NOMO-1 (cell line): ENCODE data around the gene ALPP.
A peak's percentile ranks its signal among the peaks of the same experiment; 100 is the strongest.
"Not testable (repeated sequence)": the region's sequence is repeated elsewhere in the genome, so short reads cannot be mapped to it uniquely, and the experiment has no call there.

ENCODE experiments used
- DNase-seq, 2 experiments: peaks; one replicate each; lab custom pipeline; 2025; ENCODE audit not compliant: unreplicated experiment in 2 of 2; lab: John Stamatoyannopoulos, UW

Gene ALPP

DNA sequence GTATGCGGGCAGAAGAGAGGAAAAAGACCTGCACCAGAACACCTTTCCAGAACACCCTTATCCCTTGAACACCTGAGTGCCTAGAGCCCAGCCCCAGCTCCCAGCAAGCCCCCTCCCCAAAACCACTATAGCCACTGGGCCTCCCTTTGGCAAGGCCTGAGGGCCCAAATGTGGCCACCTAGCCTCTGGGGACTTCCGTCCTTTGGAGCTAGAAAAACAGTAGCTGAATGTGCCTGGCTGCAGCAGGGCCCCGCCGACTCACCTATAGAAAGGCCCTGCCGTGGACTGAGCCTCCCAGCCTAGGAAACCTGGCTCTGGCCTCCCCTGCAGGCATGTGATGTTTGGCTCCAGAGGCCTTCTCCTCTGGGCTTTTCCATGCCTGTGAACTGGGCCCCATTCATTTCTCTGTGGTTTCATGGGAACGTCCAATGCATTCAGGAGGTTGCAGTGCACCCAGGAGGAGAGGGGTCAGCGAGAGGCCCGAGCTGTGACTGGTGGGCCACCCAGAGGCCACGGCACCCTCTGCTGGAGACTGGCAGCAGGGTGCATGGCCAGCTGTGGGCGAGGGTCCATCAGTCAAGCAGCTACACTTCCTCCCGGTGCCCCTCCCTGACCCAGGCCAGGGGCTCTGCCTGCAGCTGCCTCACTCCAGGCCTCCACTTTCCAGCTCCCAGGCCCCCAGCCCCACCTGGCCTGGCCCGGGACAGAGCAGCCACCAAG lies 15.3 kb upstream of the ALPP start:
- DNase-seq, result not testable (repeated sequence)

DNA sequence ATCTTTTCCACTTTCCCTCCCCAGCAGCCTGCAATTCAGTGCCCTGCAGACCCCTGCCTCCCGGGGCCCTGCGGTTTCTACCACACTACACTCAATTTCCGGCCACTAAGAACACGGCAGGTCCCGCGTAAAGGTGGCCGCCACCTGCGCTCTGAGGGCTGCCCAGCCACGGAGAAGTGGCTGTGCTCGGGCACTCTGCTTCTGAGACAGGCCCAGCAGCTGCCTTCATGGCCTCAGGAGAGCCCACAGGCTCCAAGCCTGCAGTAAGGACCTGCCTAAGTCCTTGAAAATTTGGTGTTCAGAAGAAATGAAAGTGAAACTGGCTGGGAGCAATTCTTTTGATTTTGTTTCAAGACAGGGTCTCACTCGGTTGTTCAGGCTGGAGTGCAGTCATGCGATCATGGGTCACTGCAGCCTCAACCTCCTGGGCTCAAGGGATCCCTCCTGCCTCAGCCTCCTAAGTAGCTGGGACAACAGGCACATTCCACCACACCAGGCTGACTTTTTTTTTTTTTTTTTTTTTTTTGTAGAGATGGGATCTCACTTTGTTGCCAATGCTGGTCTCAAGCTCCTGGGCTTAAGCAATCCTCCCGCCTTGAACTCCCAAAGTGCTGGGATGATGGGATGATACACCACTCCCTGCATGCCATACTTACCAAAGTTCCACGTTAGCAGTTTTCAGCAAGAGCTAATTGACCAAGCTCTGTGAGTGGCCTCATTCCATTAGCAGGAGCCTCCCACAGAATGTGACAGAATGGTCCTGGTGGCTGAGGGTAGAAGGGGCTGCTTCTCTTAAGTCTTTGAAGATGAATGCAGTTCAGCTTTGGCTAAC lies 14.6 kb upstream of the ALPP start:
- DNase-seq, result no peak

DNA sequence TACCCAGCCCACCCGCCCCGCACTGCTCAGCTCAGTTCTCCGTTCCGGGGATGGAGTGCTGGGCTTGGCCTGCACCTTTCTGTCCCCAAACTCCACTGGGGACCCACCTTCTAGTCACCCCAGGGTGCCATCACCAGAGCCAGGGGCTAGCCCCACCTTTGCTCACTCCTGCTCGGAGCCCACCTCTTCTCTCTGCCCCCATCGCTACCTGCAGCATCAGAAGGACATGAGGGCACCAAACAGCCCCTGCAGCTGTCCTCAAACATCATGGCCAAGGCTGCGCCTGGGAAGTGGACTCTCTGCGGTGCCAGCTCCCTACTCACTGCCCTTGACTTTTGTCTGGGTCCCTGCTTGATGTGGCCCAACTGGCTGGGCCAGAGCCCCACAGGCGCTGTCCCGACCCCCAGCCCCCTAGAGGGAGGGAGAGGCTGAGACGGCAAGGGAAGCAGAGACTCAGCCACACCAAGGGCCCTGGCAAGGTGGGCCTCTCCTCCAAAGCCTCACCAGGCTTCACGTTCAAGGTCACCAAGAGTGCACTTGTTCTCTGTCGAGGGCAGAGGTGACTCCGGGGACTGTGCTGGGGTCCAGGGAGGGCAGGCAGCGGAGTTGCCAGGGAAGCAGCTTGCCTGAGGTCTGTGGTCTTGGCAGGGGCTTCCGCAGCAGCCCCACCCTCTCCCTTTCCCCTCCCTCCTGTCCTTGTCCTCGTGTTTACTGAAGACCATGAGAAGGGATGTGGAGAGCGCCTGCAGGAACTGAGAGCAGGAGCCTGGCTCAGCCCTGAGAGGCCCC lies 13.6 kb upstream of the ALPP start:
- not testable (repeated sequence) for DNase-seq

DNA sequence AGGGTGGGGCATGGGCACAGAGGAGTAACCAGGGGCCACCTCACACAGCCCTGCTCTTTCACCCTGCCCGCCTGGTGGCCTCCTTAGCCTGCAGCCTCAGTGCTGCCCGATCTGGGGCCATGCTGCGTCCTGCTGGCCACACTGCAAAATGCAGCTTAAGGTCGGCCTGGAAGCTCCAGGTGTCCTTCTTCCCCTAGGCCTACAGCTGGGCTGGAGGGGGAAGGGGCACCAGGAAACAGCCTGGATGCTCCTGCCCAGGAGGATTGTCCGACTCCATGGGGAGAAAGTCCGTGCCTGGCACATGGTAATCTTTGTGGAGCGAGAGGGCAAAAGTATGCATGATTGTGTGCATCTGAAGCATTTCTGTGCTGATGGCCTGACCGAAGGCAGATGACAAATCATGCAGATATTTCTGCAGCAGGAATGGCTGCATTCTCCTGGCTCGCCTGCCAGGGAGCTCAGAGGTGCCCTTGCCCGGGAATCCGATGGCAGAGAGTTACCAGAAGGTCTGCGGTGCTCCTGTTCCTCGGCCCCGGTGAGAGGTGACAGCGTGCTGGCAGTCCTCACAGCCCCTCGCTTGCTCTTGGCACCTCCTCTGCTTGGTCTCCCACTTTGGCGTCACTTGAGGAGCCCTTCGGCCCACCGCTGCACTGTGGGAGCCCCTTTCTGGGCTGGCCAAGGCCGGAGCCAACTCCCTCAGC lies 12.8 kb upstream of the ALPP start:
- DNase-seq, result no peak

DNA sequence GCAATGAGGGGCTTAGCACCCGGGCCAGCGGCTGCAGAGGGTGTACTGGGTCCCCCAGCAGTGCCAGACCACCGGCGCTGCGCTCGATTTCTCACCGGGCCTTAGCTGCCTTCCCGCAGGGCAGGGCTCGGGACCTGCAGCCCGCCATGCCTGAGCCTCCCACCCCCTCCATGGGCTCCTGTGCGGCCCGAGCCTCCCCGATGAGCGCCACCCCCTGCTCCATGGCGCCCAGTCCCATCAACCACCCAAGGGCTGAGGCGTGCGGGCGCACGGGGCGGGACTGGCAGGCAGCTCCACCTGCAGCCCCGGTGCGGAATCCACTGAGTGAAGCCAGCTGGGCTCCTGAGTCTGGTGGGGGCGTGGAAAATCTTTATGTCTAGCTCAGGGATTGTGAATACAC lies 12.1 kb upstream of the ALPP start:
- not testable (repeated sequence) for DNase-seq

DNA sequence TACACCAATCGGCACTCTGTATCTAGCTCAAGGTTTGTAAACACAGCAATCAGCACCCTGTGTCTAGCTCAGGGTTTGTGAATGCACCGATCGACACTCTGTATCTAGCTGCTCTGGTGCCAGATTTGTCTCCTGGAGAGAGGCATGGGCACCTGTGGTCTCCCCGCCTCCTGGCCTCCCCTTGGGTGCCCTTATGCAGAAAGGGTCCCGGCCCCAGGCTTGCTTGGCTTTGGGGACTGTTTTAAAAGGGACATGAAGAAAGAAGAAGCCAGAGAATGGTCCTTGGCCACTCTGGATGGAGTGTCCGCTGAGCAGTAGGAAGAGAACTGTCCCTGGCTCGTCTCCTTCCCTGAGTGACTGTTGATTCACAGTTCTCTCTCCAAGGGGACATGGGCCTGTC lies 11.5 kb upstream of the ALPP start:
- DNase-seq, result no peak

DNA sequence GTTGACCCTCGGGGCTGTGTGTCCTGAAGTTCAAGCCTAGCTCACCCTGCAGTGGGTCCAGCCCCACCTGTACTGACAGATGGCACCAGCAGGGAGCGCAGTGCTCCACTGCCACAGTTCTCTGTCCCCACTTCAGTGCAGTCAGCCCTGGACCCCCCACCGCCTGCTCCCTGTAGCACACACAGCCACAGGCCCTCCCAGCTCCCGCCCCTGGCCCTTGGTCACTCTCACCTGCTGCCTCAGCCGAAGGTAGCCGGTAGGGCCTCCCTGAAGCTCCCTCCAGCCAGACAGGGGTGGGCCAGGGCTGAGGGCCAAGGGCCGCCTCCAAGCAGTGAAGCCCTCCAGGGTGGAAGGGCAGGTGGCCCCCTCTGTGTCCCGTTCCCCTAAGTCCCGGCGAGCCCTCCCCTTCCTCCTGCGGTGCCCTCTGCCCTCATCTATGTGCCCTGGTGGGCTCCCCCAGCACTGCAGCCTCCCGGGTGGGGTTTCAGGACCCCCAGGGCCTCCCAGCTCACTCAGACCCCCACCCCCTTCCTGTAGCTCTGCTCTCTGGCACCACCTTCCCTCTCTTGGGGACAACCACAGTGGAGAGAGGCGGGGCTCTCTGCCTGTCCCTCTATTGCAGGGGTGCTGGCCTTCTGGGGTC lies 10.8 kb upstream of the ALPP start:
- no peak for DNase-seq

DNA sequence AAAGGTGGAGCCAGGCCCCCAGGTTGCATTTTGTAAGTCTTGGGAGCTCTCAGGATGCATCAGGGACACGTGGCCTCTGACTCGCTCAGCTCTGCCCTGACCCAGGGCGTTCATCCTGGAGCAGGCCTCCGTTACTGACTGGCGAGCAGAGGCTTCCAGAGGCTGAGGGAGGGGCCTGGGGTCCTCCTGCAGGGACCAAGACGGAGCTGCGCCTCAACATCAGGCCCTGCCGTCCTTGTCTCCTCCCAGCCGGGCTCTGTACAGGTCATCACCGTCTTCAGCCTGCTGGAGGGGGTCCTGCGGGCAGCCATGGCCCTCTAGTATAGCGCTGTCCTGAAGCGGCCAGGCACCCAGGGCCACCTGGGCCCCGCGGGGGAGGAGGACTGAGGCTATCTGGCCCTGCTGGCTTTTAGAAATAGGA lies 10.2 kb upstream of the ALPP start:
- no peak for DNase-seq

DNA sequence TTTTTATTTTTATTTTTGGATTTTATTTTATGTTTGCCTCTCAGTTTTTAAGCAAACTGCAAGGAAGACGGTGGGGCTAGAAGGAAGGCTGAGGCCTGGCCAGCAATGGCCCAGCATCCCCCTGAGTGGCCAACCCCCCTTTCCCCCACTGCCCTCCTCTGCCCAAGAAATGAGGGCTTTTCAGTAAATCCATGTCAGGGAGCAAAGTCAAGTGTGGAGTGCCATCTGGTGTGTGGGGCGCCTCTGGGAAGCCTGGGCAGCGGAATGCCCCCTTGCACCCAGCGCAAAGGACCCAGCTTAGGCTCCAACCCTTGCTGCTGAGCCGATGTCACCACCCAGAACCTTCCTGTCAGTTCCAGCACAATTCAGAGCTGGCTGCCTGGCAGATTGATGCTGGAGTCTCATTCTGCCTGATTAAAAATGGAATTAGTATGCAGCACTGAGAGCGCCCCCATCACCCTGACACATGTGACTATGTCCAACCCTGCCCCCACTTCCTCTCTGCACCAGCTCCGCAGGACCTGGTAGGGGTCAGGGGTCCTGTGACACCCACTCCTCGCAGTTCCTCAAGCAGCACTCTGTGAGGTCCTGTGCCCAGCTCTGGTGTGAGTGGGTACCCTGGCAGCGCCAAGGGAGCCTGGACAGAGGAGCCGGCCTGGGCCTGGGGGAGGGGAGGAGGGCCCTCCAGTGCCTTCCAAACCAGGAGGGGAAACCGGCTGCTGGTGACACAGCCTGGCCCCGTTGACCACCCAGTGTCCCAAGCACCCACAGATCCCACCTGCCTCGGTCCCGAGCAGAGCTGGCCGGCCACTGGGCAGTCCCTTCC lies 9.2 kb upstream of the ALPP start:
- DNase-seq, result no peak

DNA sequence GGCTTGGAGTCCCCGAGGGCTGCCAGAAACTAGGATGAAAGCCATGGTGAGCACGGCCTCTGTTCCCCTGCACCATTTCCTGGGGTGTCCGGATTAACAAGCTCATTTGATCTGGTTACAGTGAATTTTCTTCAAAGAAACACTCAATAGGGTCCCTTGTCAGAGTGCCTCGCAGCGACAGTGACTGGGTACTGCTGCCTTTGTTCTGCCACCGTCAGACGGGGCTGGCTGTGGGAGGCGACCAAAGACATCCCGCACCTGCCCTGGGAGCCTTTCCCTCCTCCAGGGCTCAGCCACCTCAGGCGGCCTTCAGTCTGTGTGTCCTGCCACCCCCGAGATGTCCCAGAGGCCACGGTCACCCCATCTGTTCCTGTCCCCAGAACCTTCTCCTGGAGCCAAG lies 8.5 kb upstream of the ALPP start:
- not testable (repeated sequence) for DNase-seq

DNA sequence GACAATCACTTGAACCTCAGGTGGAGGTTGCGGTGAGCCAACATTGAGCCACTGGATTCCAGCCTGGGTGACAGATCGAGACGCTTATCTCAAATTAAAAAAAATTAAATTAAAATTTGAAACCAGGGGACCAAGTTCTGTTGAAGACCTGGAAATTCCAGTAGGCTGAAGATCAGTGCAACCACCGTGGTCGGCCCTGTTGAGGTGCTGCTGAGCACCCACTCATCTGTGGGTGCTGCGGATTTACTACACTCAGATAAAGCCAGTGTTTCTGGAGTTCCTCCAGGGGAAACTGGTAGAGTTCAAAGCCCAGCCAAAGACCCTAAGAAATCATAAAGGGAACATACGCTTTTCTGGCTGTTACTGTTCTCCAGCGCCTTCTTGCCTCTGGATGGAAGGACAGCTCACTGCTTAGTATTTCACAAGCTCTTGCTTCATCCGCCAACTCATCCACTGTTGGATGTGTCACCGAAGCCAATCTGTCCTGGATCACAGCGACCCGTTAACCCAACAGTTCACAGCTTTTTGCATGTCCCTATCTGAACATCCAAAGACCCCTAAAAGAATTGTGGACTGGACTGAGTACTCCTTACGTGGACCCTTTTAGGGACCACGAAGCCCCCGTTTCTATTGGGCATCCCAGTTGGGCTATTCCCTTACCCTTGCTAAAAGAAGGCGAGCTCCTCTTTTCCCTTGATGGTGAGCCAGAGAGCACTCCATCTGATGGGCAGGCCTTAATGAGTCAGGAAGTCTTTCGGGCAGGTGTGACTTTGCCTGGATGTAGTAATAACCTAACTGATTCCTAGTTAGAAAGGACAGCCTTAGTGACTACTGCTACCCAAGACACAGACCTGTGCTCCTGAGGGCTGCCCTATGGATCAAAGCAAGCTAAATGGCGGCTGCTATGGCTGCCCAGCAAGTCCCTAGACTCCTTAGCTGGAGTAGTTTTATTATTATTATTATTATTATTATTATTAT lies 6.0 kb upstream of the ALPP start:
- DNase-seq, result peak in 1 of 2 experiments; percentile 50

DNA sequence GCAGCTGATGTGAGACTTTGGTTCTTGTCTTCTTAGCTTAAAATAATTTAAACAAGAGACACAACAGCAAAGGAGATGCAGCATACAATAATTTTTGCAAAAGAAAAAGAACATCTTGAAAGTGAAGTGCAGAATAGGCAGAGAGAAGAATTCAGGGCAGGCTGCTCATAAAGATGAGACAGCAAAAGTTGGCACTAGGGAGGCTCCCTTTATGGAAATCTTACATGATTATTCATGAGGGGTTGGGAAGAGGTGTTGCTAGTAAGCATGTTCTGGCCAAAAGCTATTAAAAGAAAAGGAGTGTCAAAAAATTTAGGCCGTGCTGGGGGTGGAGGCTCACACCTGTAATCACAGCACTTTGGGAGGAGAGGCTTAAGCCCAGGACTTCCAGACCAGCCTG lies 4.2 kb upstream of the ALPP start:
- no peak for DNase-seq

DNA sequence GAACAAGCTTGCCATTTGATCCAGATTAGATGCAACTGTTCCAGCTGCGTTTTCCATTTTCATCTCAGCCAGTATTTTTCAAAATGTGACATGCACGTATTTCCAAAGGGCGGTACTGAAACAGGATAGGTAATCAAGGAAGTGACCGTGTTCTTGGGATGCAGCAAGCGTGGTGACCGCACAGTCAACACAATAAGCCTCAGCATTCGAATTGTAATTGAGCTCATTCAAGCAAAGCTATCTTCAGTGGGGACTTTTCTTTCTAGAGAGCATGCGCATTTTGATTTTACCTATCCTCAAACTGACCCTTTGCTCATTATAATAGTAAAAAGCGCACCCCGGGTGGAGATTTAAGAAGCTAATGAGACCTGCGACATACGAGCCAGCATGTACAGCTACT lies 3.4 kb upstream of the ALPP start:
- DNase-seq, result no peak

DNA sequence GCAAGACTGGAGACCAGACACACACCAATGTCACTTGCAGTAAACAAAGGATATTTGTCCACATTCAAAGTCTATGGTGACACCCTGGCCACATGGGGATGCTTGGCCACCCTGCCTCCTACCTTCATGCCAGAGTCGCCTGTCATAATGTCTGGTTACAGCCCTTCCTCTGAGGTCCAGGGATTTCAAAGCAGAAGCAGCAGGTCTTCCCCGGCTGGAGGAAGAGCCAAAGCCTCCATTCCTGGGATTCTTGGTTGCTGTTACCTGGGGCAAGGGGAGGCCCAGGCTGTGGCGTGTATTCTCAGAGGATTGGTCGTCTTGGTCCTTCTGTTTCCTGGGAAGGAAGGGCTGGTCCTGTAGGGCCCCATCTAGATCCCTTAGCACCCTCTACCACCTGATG lies 2.3 kb upstream of the ALPP start:
- no peak for DNase-seq

DNA sequence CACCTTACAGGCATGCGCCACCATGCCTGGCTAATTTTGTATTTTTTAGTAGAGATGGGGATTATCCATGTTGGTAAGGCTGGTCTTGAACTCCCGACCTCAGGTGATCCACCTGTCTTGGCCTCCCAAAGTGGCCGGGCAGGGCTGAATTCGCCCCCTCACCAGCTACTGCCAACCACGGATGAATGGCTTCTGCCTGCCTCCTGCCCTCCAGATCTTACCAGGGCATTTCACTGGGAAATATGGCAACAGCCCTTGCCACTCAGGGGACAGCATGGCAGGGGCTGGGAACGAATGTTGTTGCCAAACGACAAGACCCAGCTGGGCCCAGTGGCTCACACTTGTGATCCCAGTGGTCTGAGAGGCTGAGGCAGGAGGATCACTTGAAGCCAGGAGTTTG lies 1.8 kb upstream of the ALPP start:
- no peak for DNase-seq

DNA sequence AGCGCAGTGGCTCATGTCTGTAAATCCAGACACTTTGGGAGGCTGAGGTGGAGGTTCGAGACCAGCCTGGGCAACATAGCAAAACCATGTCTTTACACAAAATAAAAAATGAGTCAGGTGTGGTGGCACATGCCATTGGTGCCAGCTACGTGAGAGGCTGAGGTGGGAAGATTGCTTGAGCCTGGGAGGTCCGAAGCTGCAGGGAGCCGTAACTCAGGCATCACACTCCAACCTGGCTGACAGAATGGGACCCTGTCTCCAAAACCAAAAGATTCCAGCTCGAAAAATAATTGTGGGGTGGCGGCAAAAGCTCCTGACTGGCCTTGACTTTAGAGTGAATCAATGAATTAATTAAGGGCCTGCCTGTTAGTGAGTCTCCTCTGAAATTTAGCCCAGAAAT lies 1.2 kb upstream of the ALPP start:
- no peak for DNase-seq

DNA sequence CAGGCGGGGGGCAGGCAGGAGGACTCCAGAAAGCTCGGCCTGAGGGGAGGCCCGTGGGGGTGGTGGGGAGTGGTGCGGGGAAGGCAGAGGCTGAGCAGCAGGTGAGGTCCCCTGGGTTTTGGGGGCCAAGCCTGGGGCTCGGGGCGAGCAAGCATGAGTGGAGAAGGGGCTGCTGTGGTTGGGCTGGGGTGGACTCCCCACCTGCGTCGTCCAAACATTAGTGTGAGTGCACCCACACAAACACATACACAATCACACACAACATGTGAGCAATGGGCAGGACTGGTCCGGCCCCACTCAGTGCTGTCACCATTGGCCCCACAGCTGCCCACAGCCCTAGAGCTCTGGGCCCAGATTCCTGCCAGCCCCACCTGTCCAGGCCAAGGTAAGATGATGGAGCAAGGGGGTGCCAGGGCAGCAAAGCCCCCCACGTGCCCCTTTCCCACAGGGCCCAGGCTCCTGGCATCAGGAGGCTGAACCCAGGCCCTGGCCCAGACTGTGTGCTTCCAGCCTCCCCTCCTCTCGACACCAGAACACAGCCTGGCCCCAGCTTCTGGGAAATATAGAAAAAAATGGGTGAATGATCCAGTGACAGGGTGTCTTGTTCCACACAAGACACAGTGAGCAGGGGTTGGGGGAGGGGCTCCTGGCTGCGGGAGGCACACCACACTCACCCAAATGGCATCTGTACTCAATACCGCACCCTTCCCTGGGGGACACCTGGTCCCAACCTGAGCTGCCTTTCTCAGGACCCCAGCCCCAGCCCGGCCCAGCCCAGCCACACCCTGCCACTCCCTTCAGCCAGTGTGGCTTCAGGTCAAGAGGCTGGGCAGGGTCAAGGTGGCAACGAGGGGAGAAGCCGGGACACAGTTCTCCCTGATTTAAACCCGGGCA lies 463 bp upstream of the ALPP start:
- DNase-seq, result no peak
